Astrocyte (in vitro differentiated cells and primary cell): ENCODE data around the gene CYP21A2.
"Not testable (repeated sequence)": the region's sequence is repeated elsewhere in the genome, so short reads cannot be mapped to it uniquely, and the experiment has no call there.

Experiments
- CTCF ChIP-seq: IDR thresholded peaks from 2 replicates; pipeline ENCODE4 v1.5.1; 2011; ENCODE audit warnings: low read depth, mild to moderate bottlenecking, inconsistent platforms, low read length, moderate library complexity; ENCODE audit not compliant: insufficient read depth
- EZH2 ChIP-seq: IDR thresholded peaks from 2 replicates; pipeline ENCODE4 v1.6.1; 2012; ENCODE audit warnings: mild to moderate bottlenecking, low read length, inconsistent platforms; ENCODE audit not compliant: insufficient read depth

DNA sequence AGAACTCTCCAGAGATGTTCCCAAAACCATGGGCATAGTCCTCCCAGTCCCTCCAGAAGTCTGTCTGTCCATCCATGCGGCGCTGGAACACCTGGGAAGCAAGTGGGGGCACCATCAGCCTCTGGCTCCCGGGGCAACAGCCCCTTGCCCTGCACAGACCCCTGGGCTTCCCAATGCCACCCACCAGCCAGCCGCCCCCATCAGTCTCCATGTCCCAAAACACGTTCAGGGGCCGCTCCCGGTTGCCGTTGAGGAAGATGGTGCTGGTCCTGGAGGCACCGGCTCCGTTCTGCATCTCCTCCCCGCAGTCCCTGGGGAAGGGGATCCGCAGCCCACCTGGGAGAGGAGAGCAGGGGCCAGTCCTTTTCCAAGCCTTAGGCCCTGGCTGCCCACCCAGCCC is 28.7 kb upstream of the CYP21A2 start:
- TF ChIP-seq CTCF, EZH2: not testable (repeated sequence)
